ENCODE results near the gene SPPL2C. TPM values are rescaled to one million over a fixed set of nuclear protein-coding genes. Genes with fewer than 3 reads are reported as not detected.

The SPPL2C gene
- total RNA-seq, 1 experiment from 2014 or later: not detected

GRCh38 chr17:45828171-45828570, 16.5 kb upstream of the SPPL2C start:
- Mint-ChIP-seq H3K4me1 (no peaks in the 10 kb centered on the region), H3K4me3 (no peak overlapping the region), H3K27ac (no peak overlapping the region), H3K36me3 (no peaks in the 10 kb centered on the region), H3K9me3 (no peaks in the 10 kb centered on the region), H3K27me3 (ENCODE audit: low read depth) (no peaks in the 10 kb centered on the region)
- no peak for DNase-seq (ENCODE audit: low spot score)
- ChIA-PET CTCF (interaction anchor here (0.8 to 2.8 kb wide), 6 partner anchors 9 to 187 kb away, joined by 3 to 15 read pairs (median 5); no protein-coding TSS in a partner anchor), POLR2A (no interaction called here)
- TF ChIP-seq NFYB (CRISPR knock-in tag; conservative IDR thresholded peaks at IDR 0.05; ENCODE audit: low read depth): no peak
- no peak for ATAC-seq

- H3K27ac Mint-ChIP-seq: no peak overlapping the region
- H3K9me3 Mint-ChIP-seq: no peaks in the 10 kb centered on the region
- H3K4me3 Mint-ChIP-seq: no peak overlapping the region
- ATAC-seq (no peak), DNase-seq (ENCODE audit: low spot score) (no peak)
- ChIA-PET POLR2A (no interaction called here), CTCF (interaction anchor here (0.6 to 2.8 kb wide), 6 partner anchors 23 to 693 kb away, joined by 3 to 15 read pairs (median 4); partner anchors contain the start of gene ACBD4)
- no peaks in the 10 kb centered on the region for H3K27me3 Mint-ChIP-seq (ENCODE audit: low read depth)
- H3K4me1 Mint-ChIP-seq: no peaks in the 10 kb centered on the region
- H3K36me3 Mint-ChIP-seq: no peaks in the 10 kb centered on the region
- no peak for TF ChIP-seq MYBL2 (CRISPR knock-in tag; IDR thresholded peaks at IDR 0.05)
- TF ChIP-seq, protein P1, sequence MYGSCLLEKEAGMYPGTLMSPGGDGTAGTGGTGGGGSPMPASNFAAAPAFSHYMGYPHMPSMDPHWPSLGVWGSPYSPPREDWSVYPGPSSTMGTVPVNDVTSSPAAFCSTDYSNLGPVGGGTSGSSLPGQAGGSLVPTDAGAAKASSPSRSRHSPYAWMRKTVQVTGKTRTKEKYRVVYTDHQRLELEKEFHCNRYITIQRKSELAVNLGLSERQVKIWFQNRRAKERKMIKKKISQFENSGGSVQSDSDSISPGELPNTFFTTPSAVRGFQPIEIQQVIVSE (CRISPR knock-in tag; IDR thresholded peaks at IDR 0.05; ENCODE audit: borderline replicate concordance): no peak
- no peak for TF ChIP-seq ZNF425 (CRISPR knock-in tag; conservative IDR thresholded peaks at IDR 0.05)
- no peak for TF ChIP-seq SOX15 (CRISPR knock-in tag; IDR thresholded peaks at IDR 0.05)
- TF ChIP-seq FOXP4 (CRISPR knock-in tag; IDR thresholded peaks at IDR 0.05): no peak
- no peak for TF ChIP-seq ZNF281 (CRISPR knock-in tag; IDR thresholded peaks at IDR 0.05)
- no peak for TF ChIP-seq STAT6 (CRISPR knock-in tag; conservative IDR thresholded peaks at IDR 0.05; ENCODE audit: low read depth)
- TF ChIP-seq, protein P2, sequence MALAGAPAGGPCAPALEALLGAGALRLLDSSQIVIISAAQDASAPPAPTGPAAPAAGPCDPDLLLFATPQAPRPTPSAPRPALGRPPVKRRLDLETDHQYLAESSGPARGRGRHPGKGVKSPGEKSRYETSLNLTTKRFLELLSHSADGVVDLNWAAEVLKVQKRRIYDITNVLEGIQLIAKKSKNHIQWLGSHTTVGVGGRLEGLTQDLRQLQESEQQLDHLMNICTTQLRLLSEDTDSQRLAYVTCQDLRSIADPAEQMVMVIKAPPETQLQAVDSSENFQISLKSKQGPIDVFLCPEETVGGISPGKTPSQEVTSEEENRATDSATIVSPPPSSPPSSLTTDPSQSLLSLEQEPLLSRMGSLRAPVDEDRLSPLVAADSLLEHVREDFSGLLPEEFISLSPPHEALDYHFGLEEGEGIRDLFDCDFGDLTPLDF (CRISPR knock-in tag; IDR thresholded peaks at IDR 0.05): no peak
- TF ChIP-seq TP53 (CRISPR knock-in tag; IDR thresholded peaks at IDR 0.05): no peak
- TF ChIP-seq ZNF121 (CRISPR knock-in tag; IDR thresholded peaks at IDR 0.05): no peak
- no peak for TF ChIP-seq FOXJ3 (CRISPR knock-in tag; IDR thresholded peaks at IDR 0.05; ENCODE audit: borderline replicate concordance)
- no peak for TF ChIP-seq FOXP1 (CRISPR knock-in tag; IDR thresholded peaks at IDR 0.05; ENCODE audit: borderline replicate concordance)
- TF ChIP-seq GTF2I (CRISPR knock-in tag; conservative IDR thresholded peaks at IDR 0.05): no peak
- TF ChIP-seq HMGXB4 (CRISPR knock-in tag; IDR thresholded peaks at IDR 0.05): no peak
- TF ChIP-seq, protein P3, sequence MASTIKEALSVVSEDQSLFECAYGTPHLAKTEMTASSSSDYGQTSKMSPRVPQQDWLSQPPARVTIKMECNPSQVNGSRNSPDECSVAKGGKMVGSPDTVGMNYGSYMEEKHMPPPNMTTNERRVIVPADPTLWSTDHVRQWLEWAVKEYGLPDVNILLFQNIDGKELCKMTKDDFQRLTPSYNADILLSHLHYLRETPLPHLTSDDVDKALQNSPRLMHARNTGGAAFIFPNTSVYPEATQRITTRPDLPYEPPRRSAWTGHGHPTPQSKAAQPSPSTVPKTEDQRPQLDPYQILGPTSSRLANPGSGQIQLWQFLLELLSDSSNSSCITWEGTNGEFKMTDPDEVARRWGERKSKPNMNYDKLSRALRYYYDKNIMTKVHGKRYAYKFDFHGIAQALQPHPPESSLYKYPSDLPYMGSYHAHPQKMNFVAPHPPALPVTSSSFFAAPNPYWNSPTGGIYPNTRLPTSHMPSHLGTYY (CRISPR knock-in tag; IDR thresholded peaks at IDR 0.05): no peak
- no peak for TF ChIP-seq NR3C1 (CRISPR knock-in tag; conservative IDR thresholded peaks at IDR 0.05; ENCODE audit: low read depth)
Measured at GRCh38 chr17:45828582-45829133, 16.0 kb upstream of the SPPL2C start.
